Endothelial cell of umbilical vein (primary cell): Measurements from ENCODE around the gene TSPAN15.

Experiments
- EZH2 ChIP-seq: IDR thresholded peaks from 2 replicates; pipeline ENCODE4 v1.6.1; 2012; ENCODE audit warnings: borderline replicate concordance, low read depth, mild to moderate bottlenecking, moderate library complexity, low read length, inconsistent platforms; ENCODE audit not compliant: severe bottlenecking
- MYC ChIP-seq: IDR thresholded peaks from one replicate; pipeline ENCODE4 v1.6.1; 2011; ENCODE audit warnings: mild to moderate bottlenecking, low read depth, low read length
- POLR2A ChIP-seq: IDR thresholded peaks from 2 replicates; pipeline ENCODE4 v1.6.1; 2012; ENCODE audit warnings: low read depth, mild to moderate bottlenecking, control low read depth, low read length
- POLR2AphosphoS5 ChIP-seq: IDR thresholded peaks from 2 replicates; pipeline ENCODE4 v1.6.1; 2012; ENCODE audit warnings: low read depth, mild to moderate bottlenecking, control low read depth, low read length, moderate library complexity; ENCODE audit not compliant: insufficient read depth
- TF ChIP-seq, protein P1 (sequence below), 2 donors: IDR thresholded peaks; 1 replicate in 1 of 2; 2 replicates in 1 of 2; pipeline ENCODE4 v1.5.1; 2011; ENCODE audit warnings: low read length in 2 of 2, mild to moderate bottlenecking in 2 of 2, moderate library complexity in 2 of 2, control low read depth in 1 of 2, inconsistent platforms in 1 of 2, low read depth in 1 of 2; ENCODE audit not compliant: insufficient read depth in 1 of 2; ENCODE audit errors: extremely low read depth in 1 of 2
- TF ChIP-seq, protein P2 (sequence below): IDR thresholded peaks from 2 replicates; pipeline ENCODE4 v1.6.1; 2011; ENCODE audit not compliant: insufficient read depth, insufficient read length

DNA sequence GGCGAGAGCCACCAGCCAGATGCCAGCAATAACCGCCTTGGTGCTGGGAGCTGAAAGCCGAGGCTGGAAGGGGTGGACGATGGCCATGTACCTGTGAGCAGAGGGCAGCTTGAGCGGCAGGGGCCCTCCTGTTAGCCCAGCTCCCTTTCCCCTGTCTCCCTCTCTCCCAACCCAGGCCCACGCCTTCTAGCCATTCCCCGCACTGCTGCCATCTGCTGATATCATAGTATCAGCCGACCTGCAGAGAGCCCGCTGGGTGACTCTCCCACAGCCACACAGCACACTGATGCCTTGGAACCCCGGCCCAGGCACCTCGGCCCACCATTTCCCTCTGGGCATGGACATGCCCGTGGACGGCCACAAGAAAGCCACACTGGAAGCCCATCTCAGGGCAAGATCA is 36.2 kb upstream of the TSPAN15 start:
- TF ChIP-seq, protein P1, sequence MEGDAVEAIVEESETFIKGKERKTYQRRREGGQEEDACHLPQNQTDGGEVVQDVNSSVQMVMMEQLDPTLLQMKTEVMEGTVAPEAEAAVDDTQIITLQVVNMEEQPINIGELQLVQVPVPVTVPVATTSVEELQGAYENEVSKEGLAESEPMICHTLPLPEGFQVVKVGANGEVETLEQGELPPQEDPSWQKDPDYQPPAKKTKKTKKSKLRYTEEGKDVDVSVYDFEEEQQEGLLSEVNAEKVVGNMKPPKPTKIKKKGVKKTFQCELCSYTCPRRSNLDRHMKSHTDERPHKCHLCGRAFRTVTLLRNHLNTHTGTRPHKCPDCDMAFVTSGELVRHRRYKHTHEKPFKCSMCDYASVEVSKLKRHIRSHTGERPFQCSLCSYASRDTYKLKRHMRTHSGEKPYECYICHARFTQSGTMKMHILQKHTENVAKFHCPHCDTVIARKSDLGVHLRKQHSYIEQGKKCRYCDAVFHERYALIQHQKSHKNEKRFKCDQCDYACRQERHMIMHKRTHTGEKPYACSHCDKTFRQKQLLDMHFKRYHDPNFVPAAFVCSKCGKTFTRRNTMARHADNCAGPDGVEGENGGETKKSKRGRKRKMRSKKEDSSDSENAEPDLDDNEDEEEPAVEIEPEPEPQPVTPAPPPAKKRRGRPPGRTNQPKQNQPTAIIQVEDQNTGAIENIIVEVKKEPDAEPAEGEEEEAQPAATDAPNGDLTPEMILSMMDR (IDR thresholded peaks at IDR 0.05; ENCODE audit: extremely low read depth in 1 of 2, insufficient read depth in 1 of 2, low read depth in 1 of 2, low read length in 2 of 2) = no peak
- no peak for TF ChIP-seq POLR2AphosphoS5
- TF ChIP-seq POLR2A = no peak
- TF ChIP-seq EZH2 = no peak
- TF ChIP-seq, protein P2, sequence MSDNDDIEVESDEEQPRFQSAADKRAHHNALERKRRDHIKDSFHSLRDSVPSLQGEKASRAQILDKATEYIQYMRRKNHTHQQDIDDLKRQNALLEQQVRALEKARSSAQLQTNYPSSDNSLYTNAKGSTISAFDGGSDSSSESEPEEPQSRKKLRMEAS = no peak
- no peak for TF ChIP-seq MYC
